ENCODE measurements around the gene SLC30A10.
"Not testable (repeated sequence)": the region's sequence is repeated elsewhere in the genome, so short reads cannot be mapped to it uniquely, and the experiment has no call there.

Gene SLC30A10

GRCh38 chr1:219888667-219889066 lies 39.7 kb downstream of the SLC30A10 start:
- not testable (repeated sequence) for DNase-seq

DNA sequence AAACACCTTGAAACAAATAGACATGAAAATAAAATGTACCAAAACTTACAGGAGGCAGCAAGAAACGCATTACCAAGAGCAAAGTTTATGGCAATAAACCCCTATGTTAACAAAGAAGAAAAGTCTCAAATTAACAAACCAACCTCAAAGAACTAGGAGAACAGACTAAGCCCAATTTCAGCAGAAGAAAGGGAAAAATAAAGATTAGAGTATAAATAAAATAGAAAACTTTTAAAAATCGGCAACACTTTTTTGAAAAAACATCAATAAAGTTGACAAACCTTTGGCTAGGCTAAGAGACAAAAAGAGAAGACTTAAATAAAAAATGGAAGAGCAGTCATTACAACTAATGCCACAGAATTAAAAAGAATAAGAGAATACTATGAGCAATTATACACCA lies 42.7 kb downstream of the SLC30A10 start:
- no peak for DNase-seq

GRCh38 chr1:219883400-219884332 lies 44.7 kb downstream of the SLC30A10 start:
- no peak for DNase-seq

GRCh38 chr1:219882755-219883154 lies 45.6 kb downstream of the SLC30A10 start:
- DNase-seq: no peak

DNA sequence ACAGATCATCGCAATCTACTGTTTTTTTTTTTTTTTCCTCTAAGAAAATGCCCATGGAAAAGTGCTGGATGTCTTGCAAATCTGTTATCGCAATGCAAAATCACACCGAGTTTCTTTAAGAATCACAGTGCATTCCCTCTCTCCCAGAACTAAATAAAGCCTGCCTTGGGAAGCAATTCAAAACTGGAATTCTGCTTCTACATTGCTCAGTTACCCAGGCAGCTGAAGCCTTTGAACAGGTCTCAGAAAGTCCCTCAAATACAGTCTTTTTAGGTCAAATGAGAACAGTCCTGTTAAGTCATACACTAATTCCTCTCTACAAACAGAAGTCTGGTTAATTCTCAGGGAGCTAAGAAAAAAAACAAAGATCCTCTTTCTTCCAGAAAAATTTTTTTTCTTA lies 46.3 kb downstream of the SLC30A10 start:
- no peak for DNase-seq

DNA sequence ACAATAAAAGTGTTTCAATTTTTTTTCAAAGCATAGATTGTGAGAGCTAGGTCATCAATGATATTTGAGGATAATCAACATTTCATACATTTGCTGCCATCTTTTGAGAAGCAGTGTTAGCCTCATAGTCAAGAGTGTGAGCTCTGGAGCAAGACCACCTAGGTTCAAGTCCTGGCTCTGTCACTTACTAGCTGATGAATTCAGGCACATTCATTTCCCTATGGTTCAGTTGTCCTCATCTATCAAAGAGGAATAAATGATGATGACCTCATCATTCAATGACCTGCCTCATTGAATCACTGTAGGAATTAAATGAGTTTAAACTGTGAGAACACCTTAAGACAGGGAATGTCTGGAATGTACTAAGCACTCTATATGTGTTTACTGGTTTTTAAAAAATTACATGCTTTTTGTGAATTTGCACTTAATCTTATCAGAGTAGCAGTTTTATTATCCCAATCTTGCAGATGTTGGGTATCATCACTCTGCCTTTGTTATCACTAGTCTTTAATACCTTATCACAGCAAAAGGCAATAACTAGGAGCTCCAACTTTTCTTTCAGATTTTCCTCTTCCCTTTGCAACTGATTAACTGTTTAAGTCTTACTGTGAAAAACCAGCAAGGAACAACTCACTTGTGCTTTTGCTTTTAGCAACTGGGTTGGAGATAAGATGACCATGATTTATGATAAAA lies 47.4 kb downstream of the SLC30A10 start:
- DNase-seq: no peak

GRCh38 chr1:219876798-219877209 lies 51.6 kb downstream of the SLC30A10 start:
- no peak for DNase-seq

DNA sequence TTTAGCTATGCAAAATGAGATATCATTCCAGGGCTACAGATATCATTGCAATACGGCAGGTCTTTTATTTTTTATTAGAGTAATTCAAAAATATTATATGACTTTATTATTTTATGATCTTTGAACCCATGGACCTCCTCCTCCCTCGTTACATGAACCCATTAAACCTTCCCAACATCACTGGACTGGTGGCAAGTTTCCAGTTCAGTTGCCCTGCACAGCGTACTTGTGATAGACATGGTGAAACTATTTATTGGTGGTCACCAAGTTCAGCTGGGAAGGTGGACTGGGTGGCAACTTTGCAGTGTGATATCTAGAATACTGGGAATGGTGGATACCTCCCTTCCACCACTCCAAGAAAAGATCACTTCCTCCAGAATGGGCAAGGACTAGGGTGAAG lies 52.5 kb downstream of the SLC30A10 start:
- no peak for DNase-seq

DNA sequence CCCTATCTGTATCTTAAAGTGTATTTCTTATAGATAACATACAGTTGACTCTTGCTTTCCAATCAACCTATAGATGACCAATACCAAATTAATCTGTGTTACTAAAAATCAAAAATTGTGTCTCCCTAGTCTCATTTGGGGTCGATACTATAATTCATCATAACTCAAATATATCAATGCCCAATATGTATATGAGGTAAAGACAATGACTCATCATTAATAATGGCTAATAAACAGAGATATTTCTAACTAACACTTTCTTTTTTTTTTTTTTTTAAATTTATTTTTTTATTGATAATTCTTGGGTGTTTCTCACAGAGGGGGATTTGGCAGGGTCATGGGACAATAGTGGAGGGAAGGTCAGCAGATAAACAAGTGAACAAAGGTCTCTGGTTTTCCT lies 55.8 kb downstream of the SLC30A10 start:
- not testable (repeated sequence) for DNase-seq

DNA sequence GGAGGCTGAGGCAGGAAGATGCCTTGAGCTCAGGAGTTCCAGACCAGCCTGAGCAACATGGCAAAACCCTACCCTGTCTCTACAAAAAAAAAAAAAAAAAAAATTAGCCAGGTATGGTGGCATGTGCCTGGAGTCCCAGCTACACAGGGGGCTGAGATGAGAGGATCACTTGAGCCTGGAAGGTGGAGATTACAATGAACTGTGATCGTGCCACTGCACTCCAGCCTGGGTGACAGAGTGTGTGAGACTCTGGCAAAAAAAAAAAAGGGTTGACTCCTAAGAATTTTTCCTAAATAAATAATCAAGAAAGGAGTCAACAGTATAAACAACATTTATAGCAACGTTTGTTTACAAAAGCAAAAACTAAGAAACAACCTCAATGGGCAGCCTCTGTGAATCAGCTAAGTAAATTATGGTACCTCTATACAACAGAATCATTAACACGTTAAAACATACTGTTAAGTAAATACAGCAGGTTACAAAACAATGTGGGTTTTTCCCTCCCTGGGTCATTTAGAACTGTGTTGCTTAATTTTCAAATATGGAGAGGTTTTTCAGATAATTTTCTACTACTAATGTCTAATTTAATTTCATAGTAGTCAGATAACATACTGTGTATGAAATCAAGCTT lies 56.8 kb downstream of the SLC30A10 start:
- no peak for DNase-seq

DNA sequence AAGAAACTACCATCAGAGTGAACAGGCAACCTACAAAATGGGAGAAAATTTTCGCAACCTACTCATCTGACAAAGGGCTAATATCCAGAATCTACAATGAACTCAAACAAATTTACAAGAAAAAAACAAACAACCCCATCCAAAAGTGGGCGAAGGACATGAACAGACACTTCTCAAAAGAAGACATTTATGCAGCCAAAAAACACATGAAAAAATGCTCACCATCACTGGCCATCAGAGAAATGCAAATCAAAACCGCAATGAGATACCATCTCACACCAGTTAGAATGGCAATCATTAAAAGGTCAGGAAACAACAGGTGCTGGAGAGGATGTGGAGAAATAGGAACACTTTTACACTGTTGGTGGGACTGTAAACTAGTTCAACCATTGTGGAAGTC lies 59.7 kb downstream of the SLC30A10 start:
- not testable (repeated sequence) for DNase-seq
